MV-4-11 (cell line): ENCODE measurements around the gene DROSHA.

Experiments used
- DNase-seq: peaks from one replicate; lab custom pipeline; 2025; lab: John Stamatoyannopoulos, UW

DROSHA gene

GRCh38 chr5:31516802-31517201, 15.1 kb downstream of the DROSHA start:
- DNase-seq: peak; percentile 53

DNA sequence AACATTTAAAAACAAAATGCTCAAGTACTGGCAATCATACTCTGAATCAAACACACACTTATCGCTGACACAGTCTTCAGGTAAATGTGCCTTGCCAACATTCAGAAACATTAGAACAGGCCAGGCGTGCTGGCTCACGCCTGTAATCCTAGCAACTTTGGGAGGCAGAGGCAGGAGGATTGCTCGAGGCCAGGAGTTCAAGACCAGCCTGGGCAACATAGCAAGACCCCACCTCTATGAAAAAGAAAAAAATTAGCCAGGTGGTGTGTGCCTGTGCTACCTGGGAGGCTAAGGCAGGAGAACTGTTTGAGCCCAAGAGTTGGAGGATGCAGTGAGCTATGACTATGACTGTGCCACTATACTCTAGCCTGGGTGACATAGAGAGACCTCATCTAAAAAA, 20.6 kb downstream of the DROSHA start:
- DNase-seq: no peak

DNA sequence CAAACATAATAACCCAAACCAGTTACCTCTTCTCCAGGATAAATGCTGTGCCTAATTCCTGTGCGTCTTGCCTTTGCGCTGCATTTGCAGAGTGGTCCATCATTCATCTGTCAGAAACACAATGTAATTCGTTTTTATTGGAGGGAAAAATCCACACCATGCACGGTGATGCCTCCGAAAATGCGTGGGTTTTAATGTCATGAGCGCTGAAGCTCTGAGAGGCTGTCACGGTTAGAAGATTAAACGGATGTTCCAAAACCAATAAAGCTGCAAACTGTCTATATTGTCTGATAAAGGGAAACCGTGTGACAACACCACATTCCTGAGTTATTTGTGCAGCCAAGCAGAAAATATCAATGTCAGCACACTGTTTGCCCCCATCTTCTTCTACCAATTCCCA, 27.4 kb downstream of the DROSHA start:
- no peak for DNase-seq

DNA sequence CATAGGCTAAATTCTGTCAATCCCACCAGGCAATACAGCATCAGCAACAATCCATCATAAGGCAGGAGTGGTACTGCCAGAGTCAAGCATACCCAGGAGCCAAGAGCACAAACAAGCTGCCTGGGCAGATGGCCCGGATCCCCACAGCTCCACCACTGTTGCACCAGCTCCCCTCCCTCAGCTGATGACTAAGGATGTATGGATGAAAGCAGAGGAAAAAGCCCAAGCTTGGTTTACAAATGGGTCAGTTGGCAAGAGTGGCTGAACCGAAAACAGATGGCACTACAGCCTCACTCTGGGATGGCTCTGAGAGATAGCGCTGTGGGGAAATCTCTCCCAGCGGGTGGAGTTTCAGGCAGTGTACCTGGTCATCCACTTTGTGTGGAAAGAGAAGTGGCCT, 29.4 kb downstream of the DROSHA start:
- no peak for DNase-seq

GRCh38 chr5:31500256-31500655, 31.6 kb downstream of the DROSHA start:
- DNase-seq: no peak

- no peak for DNase-seq
These were observed 35.0 kb downstream of the DROSHA start for GRCh38 chr5:31496891-31497290.

- DNase-seq: no peak
These were observed 35.6 kb downstream of the DROSHA start for GRCh38 chr5:31496301-31496700.

- DNase-seq: no peak
These were observed 36.6 kb downstream of the DROSHA start for GRCh38 chr5:31495336-31495735.

DNA sequence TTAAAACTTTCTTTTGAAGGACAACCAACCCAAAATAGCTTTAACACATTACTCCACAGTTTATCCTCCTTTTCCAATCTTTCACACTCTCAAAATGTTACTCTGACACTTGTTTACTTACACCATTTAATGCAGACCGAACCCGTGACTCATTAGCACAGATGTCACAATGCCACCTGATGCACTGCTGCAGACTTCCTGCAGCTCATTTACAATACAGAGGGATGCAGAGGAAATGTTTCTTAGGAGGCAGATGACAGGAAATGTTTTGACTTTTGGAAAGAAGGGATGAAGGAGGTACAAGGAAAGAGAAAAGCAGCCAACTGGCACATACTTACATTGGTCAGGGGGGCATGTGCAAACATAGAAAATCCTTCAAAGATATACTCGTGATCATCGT, 39.0 kb downstream of the DROSHA start:
- DNase-seq: no peak

DNA sequence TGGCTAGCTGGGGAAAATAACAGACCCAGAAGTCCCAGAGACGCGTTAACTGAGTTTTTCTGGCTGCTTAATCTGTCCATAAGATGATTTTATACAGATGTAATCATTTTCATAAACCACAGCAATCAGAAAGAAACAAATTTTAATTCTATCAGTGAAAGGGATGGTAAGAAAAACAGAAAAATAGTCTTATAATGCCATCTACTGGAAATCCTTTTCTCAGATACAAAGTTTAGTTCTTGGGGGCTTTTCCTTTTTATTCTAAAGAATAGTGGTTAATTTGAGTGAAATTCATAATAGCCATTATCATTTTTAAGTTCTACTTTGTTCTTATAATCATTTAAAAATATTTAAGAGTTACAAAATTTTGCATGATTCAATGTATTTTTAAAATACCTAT, 44.4 kb downstream of the DROSHA start:
- DNase-seq: no peak

DNA sequence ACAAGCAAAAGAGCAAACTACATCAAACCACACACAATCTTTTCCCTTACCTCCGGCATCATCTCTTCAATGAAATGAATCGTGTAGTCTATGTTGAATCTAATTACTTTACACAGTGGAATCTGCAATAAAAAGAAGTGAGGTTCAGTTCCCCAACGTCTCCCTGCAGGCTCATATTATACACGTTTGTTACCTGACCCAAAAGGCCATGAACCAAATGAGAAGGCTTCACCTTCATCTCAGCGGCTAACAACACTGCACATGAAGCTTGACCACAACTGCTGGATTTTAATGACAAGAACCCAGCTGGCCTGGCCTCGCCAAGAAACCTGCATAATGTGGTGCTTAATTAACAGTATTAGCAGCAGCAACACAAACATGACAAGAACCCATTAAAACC, 45.5 kb downstream of the DROSHA start:
- DNase-seq: no peak

- DNase-seq: no peak
These were observed 46.3 kb downstream of the DROSHA start for GRCh38 chr5:31485376-31486207.

GRCh38 chr5:31481531-31482165, 50.2 kb downstream of the DROSHA start:
- no peak for DNase-seq

GRCh38 chr5:31479706-31480105, 52.2 kb downstream of the DROSHA start:
- no peak for DNase-seq

GRCh38 chr5:31478901-31479300, 53.0 kb downstream of the DROSHA start:
- peak; percentile 32 for DNase-seq

GRCh38 chr5:31477971-31478370, 53.9 kb downstream of the DROSHA start:
- DNase-seq: no peak

- no peak for DNase-seq
These were observed 54.4 kb downstream of the DROSHA start for GRCh38 chr5:31477516-31477915.

GRCh38 chr5:31476738-31477141, 55.2 kb downstream of the DROSHA start:
- DNase-seq: no peak

DNA sequence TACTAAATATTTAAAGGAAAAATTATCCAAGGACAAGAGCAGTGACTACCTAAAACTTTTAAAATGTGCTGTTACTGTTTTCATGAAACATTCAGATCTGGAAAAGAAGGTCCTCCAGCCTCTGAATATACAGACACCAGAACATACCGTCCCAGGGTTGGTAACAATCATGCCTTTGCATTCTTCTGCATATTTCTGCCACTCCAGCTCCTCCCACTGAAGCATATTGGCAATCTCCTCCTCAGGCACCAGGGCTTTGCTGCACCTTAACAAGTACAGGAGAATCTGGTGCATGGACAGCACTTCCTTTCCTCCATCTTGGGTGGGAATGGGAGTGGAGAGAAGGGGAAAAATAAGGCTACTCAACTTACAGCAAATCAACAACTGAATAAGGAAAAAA, 60.0 kb downstream of the DROSHA start:
- no peak for DNase-seq

- DNase-seq: no peak
These were observed 60.9 kb downstream of the DROSHA start for GRCh38 chr5:31471040-31471439.

DNA sequence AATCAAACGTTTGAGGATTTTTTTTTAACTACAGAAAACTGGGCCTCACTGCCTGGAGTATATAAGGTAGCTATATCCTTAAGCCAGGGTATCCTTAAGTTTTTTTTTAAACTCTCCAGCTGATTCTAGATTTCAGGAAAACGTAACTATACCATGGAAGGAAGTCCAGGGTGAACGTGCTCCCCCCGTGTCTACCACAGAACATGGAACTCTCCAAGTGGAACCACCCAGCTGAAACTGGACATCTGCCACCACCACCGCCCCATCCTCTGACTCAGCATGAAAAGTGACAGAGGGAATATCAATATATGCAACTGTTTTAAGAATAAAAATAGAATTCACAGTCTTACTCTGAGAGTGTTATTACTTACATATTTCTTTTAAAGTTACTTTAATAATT, 61.3 kb downstream of the DROSHA start:
- peak; percentile 57 for DNase-seq

DNA sequence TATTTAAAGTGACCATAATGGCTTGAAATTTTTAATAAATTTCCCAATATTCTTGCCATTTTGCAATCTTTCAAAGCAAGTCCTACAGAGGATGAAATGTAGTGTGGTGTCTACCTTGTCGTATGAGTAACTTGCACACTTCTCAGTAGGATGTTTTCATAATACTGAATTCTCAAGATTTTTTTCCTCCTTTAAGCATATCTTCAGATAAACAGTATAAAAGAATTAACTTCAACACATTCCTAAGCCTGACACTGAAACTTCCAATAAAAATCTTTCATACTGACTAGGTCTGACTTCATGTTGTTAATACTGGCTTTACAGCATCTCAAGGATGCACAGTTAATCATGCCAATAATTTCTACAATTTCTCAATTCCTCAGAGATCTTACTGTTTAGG, 62.0 kb downstream of the DROSHA start:
- no peak for DNase-seq

- no peak for DNase-seq
These were observed 62.4 kb downstream of the DROSHA start for GRCh38 chr5:31469466-31469865.

GRCh38 chr5:31465291-31465690, 66.6 kb downstream of the DROSHA start:
- DNase-seq: no peak
